IMR-90 (cell line): ENCODE measurements around the gene COL9A3. TPM values are rescaled to one million over a fixed set of nuclear protein-coding genes. Genes with fewer than 3 reads are reported as not detected.

Experiments
- ATAC-seq: fragments of 200-7000 bp; cut with Tn5 transposase; 2 replicates; pipeline ENCODE4 v1.9.1; 2020; ENCODE audit warnings: low read depth, mild to moderate bottlenecking, moderate library complexity
- BruUV-seq: library from RNA; stranded (reverse); fragments of 400-500 nt; replicated peaks from 2 replicates; lab custom pipeline; 2021; lab: Mats Ljungman, UMichigan
- CTCF ChIA-PET: fragments of 300-600 bp; formaldehyde crosslinking; extraction: SDS; loops from one replicate; lab custom pipeline; 2021; ENCODE audit warnings: antibody characterized with exemption; lab: Yijun Ruan, JAX
- POLR2A ChIA-PET: fragments of 300-600 bp; sonication (Branson Sonifier 250); formaldehyde crosslinking; loops from one replicate; lab custom pipeline; 2022; ENCODE audit warnings: antibody characterized with exemption; ENCODE audit not compliant: unreplicated experiment; lab: Charles Lee
- DNase-seq: peaks from one replicate; pipeline ENCODE4 v3.0.0; 2013
- H2AFZ ChIP-seq: replicated peaks from 2 replicates; pipeline ENCODE3; 2013; ENCODE audit warnings: low read length, mild to moderate bottlenecking; ENCODE audit not compliant: poor library complexity
- H2AK5ac ChIP-seq: 2 replicates; pipeline ENCODE4 v1.6.1; 2013; ENCODE audit warnings: low read depth, low read length, inconsistent platforms
- H2AK9ac ChIP-seq: replicated peaks from 2 replicates; pipeline ENCODE3; 2013; ENCODE audit warnings: mild to moderate bottlenecking, low read depth, low read length, moderate library complexity; ENCODE audit not compliant: poor library complexity
- H2BK120ac ChIP-seq: 2 replicates; pipeline ENCODE4 v1.6.1; 2013; ENCODE audit warnings: low read depth, low read length, inconsistent platforms
- H2BK15ac ChIP-seq: 3 replicates; pipeline ENCODE4 v1.6.1; 2013; ENCODE audit warnings: low read depth, low read length, inconsistent platforms
- H2BK20ac ChIP-seq: 2 replicates; pipeline ENCODE4 v1.6.1; 2013; ENCODE audit warnings: low read depth, mild to moderate bottlenecking, inconsistent platforms, low read length, moderate library complexity
- H2BK5ac ChIP-seq: 2 replicates; pipeline ENCODE4 v1.6.1; 2013; ENCODE audit warnings: mild to moderate bottlenecking, low read depth, low read length, inconsistent platforms; ENCODE audit not compliant: poor library complexity, severe bottlenecking
- H3K14ac ChIP-seq: replicated peaks from 2 replicates; pipeline ENCODE4 v1.6.1; 2013; ENCODE audit warnings: low read depth, low read length, inconsistent platforms
- H3K18ac ChIP-seq: 2 replicates; pipeline ENCODE4 v1.6.1; 2013; ENCODE audit warnings: low read depth, low read length, control low read depth
- H3K23ac ChIP-seq: 2 replicates; pipeline ENCODE4 v1.6.1; 2013; ENCODE audit warnings: low read depth, low read length, inconsistent platforms
- H3K27ac ChIP-seq: 2 replicates; pipeline ENCODE4 v1.5.1; 2013; ENCODE audit warnings: mild to moderate bottlenecking, control low read depth, low read length; ENCODE audit not compliant: insufficient read depth
- H3K27me3 ChIP-seq: 2 replicates; pipeline ENCODE4 v1.6.1; 2013; ENCODE audit warnings: low read length; ENCODE audit not compliant: control insufficient read depth, insufficient read depth
- H3K36me3 ChIP-seq: 2 replicates; pipeline ENCODE4 v1.6.1; 2013; ENCODE audit warnings: low read length, mixed read lengths; ENCODE audit not compliant: control insufficient read depth, insufficient read depth
- H3K4ac ChIP-seq: 2 replicates; pipeline ENCODE4 v1.6.1; 2013; ENCODE audit warnings: low read depth, low read length, inconsistent platforms
- H3K4me1 ChIP-seq: 2 replicates; pipeline ENCODE4 v1.6.1; 2013; ENCODE audit warnings: low read length, mixed read lengths; ENCODE audit not compliant: control insufficient read depth, insufficient read depth
- H3K4me2 ChIP-seq: 2 replicates; pipeline ENCODE4 v1.6.1; 2013; ENCODE audit warnings: low read depth, mild to moderate bottlenecking, control low read depth, low read length, moderate library complexity
- H3K4me3 ChIP-seq: 2 replicates; pipeline ENCODE4 v1.5.1; 2013; ENCODE audit warnings: low read depth, mild to moderate bottlenecking, control low read depth, low read length, moderate library complexity; ENCODE audit not compliant: insufficient read depth
- H3K56ac ChIP-seq: 2 replicates; pipeline ENCODE4 v1.6.1; 2013; ENCODE audit warnings: low read length, inconsistent platforms; ENCODE audit not compliant: insufficient read depth; ENCODE audit errors: extremely low read depth
- H3K79me1 ChIP-seq, 2 experiments: 2 replicates each; pipeline ENCODE4 v1.6.1; 2013; ENCODE audit warnings: low read length in 2 of 2, inconsistent platforms in 1 of 2, low read depth in 1 of 2
- H3K9ac ChIP-seq: 2 replicates; pipeline ENCODE4 v1.6.1; 2013; ENCODE audit warnings: low read depth, low read length, control low read depth
- H3K9me1 ChIP-seq: 2 replicates; pipeline ENCODE4 v1.6.1; 2013; ENCODE audit warnings: low read length, inconsistent platforms; ENCODE audit not compliant: insufficient read depth
- H3K9me3 ChIP-seq: 2 replicates; pipeline ENCODE4 v1.6.1; 2013; ENCODE audit warnings: low read length; ENCODE audit not compliant: control insufficient read depth, insufficient read depth
- H4K20me1 ChIP-seq: 2 replicates; pipeline ENCODE4 v1.6.1; 2013; ENCODE audit warnings: low read length, inconsistent platforms; ENCODE audit not compliant: insufficient read depth
- H4K5ac ChIP-seq: 2 replicates; pipeline ENCODE4 v1.6.1; 2013; ENCODE audit warnings: mild to moderate bottlenecking, low read depth, low read length, control low read depth
- H4K8ac ChIP-seq, 2 experiments: 2 replicates each; pipeline ENCODE4 v1.6.1; 2013; ENCODE audit warnings: low read depth in 2 of 2, low read length in 2 of 2, control low read depth in 1 of 2, inconsistent platforms in 1 of 2
- H4K91ac ChIP-seq: 2 replicates; pipeline ENCODE4 v1.6.1; 2013; ENCODE audit warnings: low read depth, low read length, inconsistent platforms; ENCODE audit not compliant: insufficient read depth
- CEBPB ChIP-seq: IDR thresholded peaks from 2 replicates; pipeline ENCODE4 v1.6.1; 2012; ENCODE audit warnings: low read depth, low read length, improper control_type of control experiment
- ELK1 ChIP-seq: fragments of 150-350 bp; IDR thresholded peaks from 2 replicates; pipeline ENCODE4 v1.6.1; 2016; ENCODE audit warnings: low read depth, mild to moderate bottlenecking, low read length, moderate library complexity, borderline replicate concordance
- FOS ChIP-seq: fragments of 150-350 bp; IDR thresholded peaks from 2 replicates; pipeline ENCODE4 v1.6.1; 2016; ENCODE audit warnings: low read depth, low read length
- MAZ ChIP-seq: IDR thresholded peaks from 2 replicates; pipeline ENCODE4 v1.6.1; 2012; ENCODE audit warnings: low read depth, mild to moderate bottlenecking, low read length, improper control_type of control experiment, moderate library complexity, borderline replicate concordance
- MXI1 ChIP-seq: IDR thresholded peaks from 2 replicates; pipeline ENCODE4 v1.6.1; 2012; ENCODE audit warnings: low read depth, mild to moderate bottlenecking, low read length, moderate library complexity, borderline replicate concordance
- NFE2L2 ChIP-seq: fragments of 150-350 bp; IDR thresholded peaks from 2 replicates; pipeline ENCODE4 v1.6.1; 2016; ENCODE audit warnings: low read depth, mild to moderate bottlenecking, low read length
- POLR2A ChIP-seq: IDR thresholded peaks from 2 replicates; pipeline ENCODE4 v1.6.1; 2012; ENCODE audit warnings: mild to moderate bottlenecking, low read depth, low read length
- RFX5 ChIP-seq: IDR thresholded peaks from 2 replicates; pipeline ENCODE4 v1.8.0; 2012; ENCODE audit warnings: low read depth, mild to moderate bottlenecking, low read length, moderate library complexity
- WGBS, 2 experiments: methylation state at CpG; one replicate each; pipeline versions ENCODE4 v1.1.5 to v1.1.7; 2013; ENCODE audit warnings: missing lambda C conversion rate in 2 of 2; ENCODE audit not compliant: insufficient read length in 1 of 2; ENCODE audit errors: extremely low coverage in 2 of 2; 5-methylcytosine and 5-hydroxymethylcytosine counted together
- dilution Hi-C: fragments of 300-500 bp; cut with HindIII; formaldehyde crosslinking; loops from one replicate; pipeline ENCODE4 v1.14.3; 2018; ENCODE audit warnings: low sequenced_read_pairs; ENCODE audit not compliant: unreplicated experiment
- in situ Hi-C: fragments of 300-500 bp; cut with MboI; formaldehyde crosslinking; loops from 3 replicates; pipeline ENCODE4 v1.14.3; 2019; ENCODE audit warnings: low sequenced_read_pairs, inconsistent platforms, mixed read lengths
- intact Hi-C: fragments of 100-400 bp; cut with micrococcal nuclease; formaldehyde crosslinking; loops from 2 replicates; pipeline ENCODE4 v1.10.0; 2022
- polyA plus RNA-seq, 3 experiments: library from polyadenylated mRNA; depleted of rRNA; stranded (reverse); fragments of >200 nt; gene quantifications; 2 replicates each; pipeline ENCODE4 v1.2.3, GENCODE V29; 2012; ENCODE audit warnings: low replicate concordance in 1 of 3
- total RNA-seq: library from RNA; depleted of rRNA; stranded (reverse); fragments of >200 nt; gene quantifications from 2 replicates; pipeline ENCODE4 v1.2.3, GENCODE V29; 2012
- TF ChIP-seq, protein P1 (sequence below): fragments of 150-350 bp; IDR thresholded peaks from 2 replicates; pipeline ENCODE4 v1.6.1; 2017; ENCODE audit warnings: mild to moderate bottlenecking, antibody characterized with exemption, low read length, low read depth

The COL9A3 gene
- total and polyA plus RNA-seq, 2 of the 4 experiments (the other 2 are of a cell fraction) = 0.36 to 1.4 TPM

DNA sequence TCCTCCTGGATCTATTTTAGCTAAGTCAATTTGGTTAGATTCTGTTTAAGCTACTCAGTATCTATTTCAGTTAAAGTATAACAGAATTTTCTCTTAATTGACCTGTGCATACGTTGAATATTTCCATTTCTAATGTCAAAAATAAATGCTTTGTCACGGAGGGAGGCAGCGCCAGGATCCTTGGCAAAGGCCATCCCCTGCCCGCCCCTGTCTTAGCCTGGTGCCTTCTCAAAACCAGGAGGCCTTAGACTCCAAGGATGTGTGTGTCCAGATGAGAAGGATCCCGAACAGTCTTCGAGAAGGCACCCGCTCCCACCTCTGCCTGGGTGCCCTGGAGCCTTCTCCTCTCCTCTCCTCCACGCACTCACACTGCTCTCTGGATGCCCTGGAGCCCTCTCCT lies 22.4 kb downstream of the COL9A3 start:
- Histone ChIP-seq H3K23ac (no peak overlapping the region), H2BK20ac (no peak overlapping the region), H3K9ac (no peak overlapping the region), H3K79me1 (no peaks in the 10 kb centered on the region), H3K14ac (no peak overlapping the region), H2BK5ac (no peak overlapping the region), H3K4me3 (no peak overlapping the region), H3K9me3 (no peaks in the 10 kb centered on the region), H3K9me1 (no peaks in the 10 kb centered on the region), H4K8ac (no peak overlapping the region), H2AFZ (no peak overlapping the region), H2BK120ac (no peak overlapping the region), H2AK9ac (no peak overlapping the region), H2AK5ac (no peak overlapping the region), H3K27ac (no peak overlapping the region), H3K4me1 (0 out of 2 replicates have a peak, but pooled peaks cover 2% of the 10 kb centered on the region), H3K27me3 (no peaks in the 10 kb centered on the region; the same call in 1 of the 2 replicates), H4K20me1 (no peaks in the 10 kb centered on the region), H3K18ac (no peak overlapping the region), H3K36me3 (no peaks in the 10 kb centered on the region), H3K4ac (no peak overlapping the region), H3K56ac (no peak overlapping the region), H4K5ac (no peak overlapping the region), H4K91ac (no peak overlapping the region), H2BK15ac (no peak overlapping the region), H3K4me2 (no peak overlapping the region)
- TF ChIP-seq, protein P1, sequence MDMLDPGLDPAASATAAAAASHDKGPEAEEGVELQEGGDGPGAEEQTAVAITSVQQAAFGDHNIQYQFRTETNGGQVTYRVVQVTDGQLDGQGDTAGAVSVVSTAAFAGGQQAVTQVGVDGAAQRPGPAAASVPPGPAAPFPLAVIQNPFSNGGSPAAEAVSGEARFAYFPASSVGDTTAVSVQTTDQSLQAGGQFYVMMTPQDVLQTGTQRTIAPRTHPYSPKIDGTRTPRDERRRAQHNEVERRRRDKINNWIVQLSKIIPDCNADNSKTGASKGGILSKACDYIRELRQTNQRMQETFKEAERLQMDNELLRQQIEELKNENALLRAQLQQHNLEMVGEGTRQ = no peak
- TF ChIP-seq NFE2L2 (no peak), MXI1 (no peak), MAZ (no peak), RFX5 (no peak), FOS (no peak), CEBPB (no peak), POLR2A (no peak), ELK1 (no peak)
- in situ Hi-C loops (no loop called here), intact Hi-C loops (no loop called here), dilution Hi-C loops (no loop called here)
- ATAC-seq (no peak), DNase-seq (no peak)
- no CpG with 5 or more reads among the region's 8 CpGs for WGBS, 2 experiments
- ChIA-PET POLR2A (no interaction called here), CTCF (interaction anchor here (0.6 kb wide), 1 partner anchor 375 kb away, joined by 5 read pairs; no protein-coding TSS in a partner anchor)
- BruUV-seq = no TSS peak
